ENCODE results near the gene BSND. TPM values are rescaled to one million over a fixed set of nuclear protein-coding genes. Genes with fewer than 3 reads are reported as not detected.

The BSND gene
- total RNA-seq, 4 donors from 2014 or later = not detected

GRCh38 chr1:54987427-54987826 is 11.3 kb upstream of the BSND start:
- intact Hi-C loops (cut with DNase I) = no loop called here
- H3K4me3 ChIP-seq (replicated peaks in 1 of 3) = no peak overlapping the region
- 80 to 89% methylated on average over 2 of the region's 2 CpGs for WGBS, 2 donors
- H3K27me3 ChIP-seq = no peaks in the 10 kb centered on the region
- H3K9me3 ChIP-seq = no peaks in the 10 kb centered on the region
- H3K36me3 ChIP-seq = no peaks in the 10 kb centered on the region
- DNase-seq = no peak
- no peak overlapping the region for H3K27ac ChIP-seq
- H3K4me1 ChIP-seq = no peaks in the 10 kb centered on the region
- TF ChIP-seq POLR2A (IDR thresholded peaks at IDR 0.05) = no peak

DNA sequence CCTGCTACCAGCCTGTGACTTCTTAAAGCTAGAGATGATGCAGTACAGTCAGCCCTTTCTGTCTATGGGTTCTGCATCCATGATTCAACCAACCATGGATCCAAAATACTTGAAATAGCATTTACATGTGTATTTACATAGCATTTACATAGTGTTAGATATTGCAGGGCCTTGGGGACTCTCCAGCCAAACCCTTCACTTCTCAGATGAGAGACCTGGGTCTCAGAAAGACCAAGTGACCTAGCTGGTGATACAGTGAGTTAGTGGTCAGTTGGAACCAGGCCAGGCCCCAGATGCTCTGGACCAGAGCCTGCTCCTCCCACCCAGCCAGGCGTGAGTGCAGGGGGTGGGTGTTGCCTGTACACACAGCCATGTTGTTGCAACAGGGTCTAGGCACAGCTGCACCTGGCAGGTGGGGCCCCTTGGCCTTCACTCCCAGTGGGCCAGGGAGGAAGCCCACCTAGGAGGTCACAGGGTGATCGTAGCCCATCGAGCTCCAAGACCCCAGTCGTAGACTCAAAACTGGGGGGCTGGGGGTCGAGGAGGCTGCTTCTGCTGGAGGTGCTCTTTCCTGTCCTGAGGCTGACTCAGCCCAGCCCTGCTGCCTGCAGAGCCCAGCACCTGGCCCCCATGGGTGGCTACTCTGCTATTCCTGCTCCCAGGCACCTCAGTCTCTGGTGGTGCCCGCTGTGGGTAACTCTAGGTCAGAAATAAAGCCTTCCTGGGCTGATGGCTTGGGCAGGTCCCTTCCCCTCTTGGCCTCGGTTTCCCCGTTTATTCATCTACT is 10.6 kb upstream of the BSND start:
- intact Hi-C loops (cut with DNase I) = no loop called here

DNA sequence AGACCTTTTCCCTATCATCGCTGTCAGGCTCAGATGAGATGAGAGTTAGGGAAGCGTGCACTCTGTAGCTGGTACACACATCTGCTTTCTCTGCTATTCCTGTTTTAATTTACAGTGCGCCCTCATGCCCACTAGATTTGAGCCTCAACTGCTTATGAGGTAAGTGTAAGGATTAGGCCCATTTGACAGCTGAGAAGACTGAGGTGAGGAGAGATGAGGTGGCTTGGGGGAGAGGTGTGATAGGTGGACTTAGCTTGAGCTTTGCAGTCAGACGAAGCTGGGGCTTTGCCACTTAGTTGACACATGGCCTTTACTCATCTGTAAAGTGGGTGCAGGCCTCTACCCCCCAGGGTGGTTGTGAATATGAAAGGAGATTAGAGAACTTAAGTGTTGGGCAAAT is 9.8 kb upstream of the BSND start:
- Histone ChIP-seq H3K27me3 (no peaks in the 10 kb centered on the region), H3K4me3 (replicated peaks in 1 of 3) (no peak overlapping the region), H3K9me3 (no peaks in the 10 kb centered on the region), H3K27ac (no peak overlapping the region), H3K36me3 (no peaks in the 10 kb centered on the region), H3K4me1 (no peaks in the 10 kb centered on the region)
- no peak for DNase-seq
- TF ChIP-seq CTCF (IDR thresholded peaks at IDR 0.05) = no peak
- TF ChIP-seq POLR2A (IDR thresholded peaks at IDR 0.05) = no peak
- intact Hi-C loops (cut with DNase I) = no loop called here
- WGBS, 2 donors = 97 to 98% methylated on average over 4 of the region's 4 CpGs

More for the DNA sequence above, 10.6 kb upstream of the BSND start:
- H3K36me3 ChIP-seq = no peaks in the 10 kb centered on the region
- H3K27me3 ChIP-seq = no peaks in the 10 kb centered on the region
- H3K4me1 ChIP-seq = no peaks in the 10 kb centered on the region
- no peak for TF ChIP-seq POLR2A (IDR thresholded peaks at IDR 0.05)
- no peak for TF ChIP-seq CTCF (IDR thresholded peaks at IDR 0.05)
- no peak overlapping the region for H3K4me3 ChIP-seq (replicated peaks in 1 of 3)
- 95 to 99% methylated on average over 4 to 8 of the region's 8 CpGs for WGBS, 2 donors
- DNase-seq = no peak
- H3K9me3 ChIP-seq = no peaks in the 10 kb centered on the region
- H3K27ac ChIP-seq = no peak overlapping the region

GRCh38 chr1:54989473-54989872 is 9.3 kb upstream of the BSND start:
- Histone ChIP-seq H3K36me3 (no peaks in the 10 kb centered on the region), H3K9me3 (no peaks in the 10 kb centered on the region), H3K27ac (no peak overlapping the region), H3K27me3 (no peaks in the 10 kb centered on the region), H3K4me1 (no peaks in the 10 kb centered on the region), H3K4me3 (replicated peaks in 1 of 3) (no peak overlapping the region)
- TF ChIP-seq CTCF (IDR thresholded peaks at IDR 0.05) (no peak), POLR2A (IDR thresholded peaks at IDR 0.05) (no peak)
- DNase-seq = no peak
- WGBS, 2 donors = 91 to 92% methylated on average over 4 to 6 of the region's 8 CpGs
- intact Hi-C loops (cut with DNase I) = no loop called here

DNA sequence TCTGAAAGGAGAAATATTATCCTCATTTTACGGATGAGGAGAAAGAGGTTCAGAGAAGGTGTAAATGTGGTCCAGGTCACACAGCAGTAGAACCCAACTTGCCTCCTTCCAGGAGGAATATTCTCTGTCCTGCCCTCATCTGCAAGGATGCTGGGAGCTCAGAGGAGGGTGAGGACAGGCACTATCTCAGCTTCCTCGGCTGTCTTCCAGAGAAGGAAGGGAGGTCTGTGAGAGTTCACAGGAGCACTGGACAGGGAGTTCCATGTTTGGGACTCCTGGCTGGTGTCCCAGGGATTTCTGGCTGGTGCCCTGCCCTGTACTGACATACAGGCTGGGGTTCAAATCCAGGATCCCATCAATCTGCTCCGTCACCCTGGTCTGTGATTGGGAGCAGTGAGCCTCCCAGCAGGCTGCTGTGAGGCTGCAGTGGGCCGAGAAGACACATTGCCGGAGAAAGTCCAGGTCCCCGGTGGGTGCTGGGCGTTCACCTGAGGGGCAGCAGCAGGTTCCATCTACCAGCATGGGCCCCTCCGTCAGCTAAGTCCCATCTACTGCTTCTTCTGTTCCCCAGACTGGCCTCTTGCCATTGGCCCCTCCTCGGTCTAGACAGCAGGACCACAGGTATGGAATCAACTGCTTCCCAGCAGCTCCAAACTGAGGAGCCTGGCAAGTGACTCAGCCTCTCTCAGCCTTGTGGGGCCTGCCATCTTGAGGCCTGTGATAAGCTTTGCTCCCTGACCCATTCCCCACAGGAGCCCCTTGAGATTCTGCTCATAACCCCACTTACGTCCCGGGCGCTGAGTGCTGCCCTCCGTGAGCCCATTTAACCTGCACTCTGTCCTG is 8.5 kb upstream of the BSND start:
- WGBS, 2 donors = 67 to 83% methylated on average over 8 to 12 of the region's 13 CpGs
- intact Hi-C loops (cut with DNase I) = no loop called here

More for the DNA sequence above, 8.5 kb upstream of the BSND start:
- no peak for DNase-seq
- Histone ChIP-seq H3K4me1 (no peaks in the 10 kb centered on the region), H3K9me3 (no peaks in the 10 kb centered on the region), H3K36me3 (no peaks in the 10 kb centered on the region), H3K4me3 (replicated peaks in 1 of 3) (no peak overlapping the region), H3K27me3 (no peaks in the 10 kb centered on the region), H3K27ac (no peak overlapping the region)
- no peak for TF ChIP-seq POLR2A (IDR thresholded peaks at IDR 0.05)
- TF ChIP-seq CTCF (IDR thresholded peaks at IDR 0.05) = no peak
